Endothelial cell of umbilical vein (primary cell): ENCODE measurements around the gene NTRK1. TPM values are rescaled to one million over a fixed set of nuclear protein-coding genes. Genes with fewer than 3 reads are reported as not detected.

Experiments
- BruUV-seq: library from RNA; stranded (reverse); fragments of 400-500 nt; replicated peaks from 2 replicates; lab custom pipeline; 2021; lab: Mats Ljungman, UMichigan
- CTCF ChIA-PET: fragments of 300-600, 350-600 bp; sonication (Branson Sonifier 250); formaldehyde crosslinking; loops from one replicate; lab custom pipeline; 2021; ENCODE audit warnings: antibody characterized with exemption, inconsistent platforms; lab: Charles Lee
- POLR2A ChIA-PET: fragments of 300-600, 350-600 bp; sonication (Branson Sonifier 250); formaldehyde crosslinking; loops from one replicate; lab custom pipeline; 2021; ENCODE audit warnings: antibody characterized with exemption, inconsistent platforms; lab: Charles Lee
- DNase-seq: peaks from one replicate; pipeline ENCODE4 v3.0.0-alpha.2; 2011; ENCODE audit warnings: low read depth, low spot score
- FAIRE-seq: peaks from 2 replicates; lab custom pipeline; 2011; peaks lifted over from hg19 to GRCh38; lab: Jason Lieb, UNC
- H2AFZ ChIP-seq: 2 replicates; pipeline ENCODE4 v1.6.0; 2012; ENCODE audit warnings: low read depth, low read length, control low read depth, inconsistent platforms
- H3K27ac ChIP-seq: 2 replicates; pipeline ENCODE4 v1.5.1; 2011; ENCODE audit warnings: low read depth, mild to moderate bottlenecking, control low read depth, low read length, moderate library complexity; ENCODE audit not compliant: insufficient read depth
- H3K27me3 ChIP-seq, 2 experiments: 2 replicates each; pipeline versions ENCODE4 v1.6.0 to v1.6.1; 2011; ENCODE audit warnings: low read length in 2 of 2, mixed read lengths in 1 of 2; ENCODE audit not compliant: control insufficient read depth in 2 of 2, insufficient read depth in 2 of 2
- H3K36me3 ChIP-seq, 2 experiments: 2 replicates in 1 of 2; 3 replicates in 1 of 2; pipeline ENCODE4 v1.5.1; 2011; ENCODE audit warnings: low read length in 2 of 2, mild to moderate bottlenecking in 1 of 2, moderate library complexity in 1 of 2; ENCODE audit not compliant: control insufficient read depth in 2 of 2, insufficient read depth in 2 of 2; ENCODE audit errors: extremely low read depth in 1 of 2
- H3K4me1 ChIP-seq: 3 replicates; pipeline ENCODE4 v1.5.1; 2011; ENCODE audit warnings: mild to moderate bottlenecking, low read length; ENCODE audit not compliant: control insufficient read depth, insufficient read depth; ENCODE audit errors: extremely low read depth
- H3K4me2 ChIP-seq: 2 replicates; pipeline ENCODE4 v1.6.1; 2011; ENCODE audit warnings: low read length, control low read depth, mixed read lengths; ENCODE audit not compliant: insufficient read depth
- H3K4me3 ChIP-seq, 3 experiments: fragments of 200-600 bp in 1 of 3; sonication (generic), shearing (Covaris generic) in 1 of 3; replicated peaks in 1 of 3; 2 replicates each; pipeline ENCODE4 v1.5.1; 2011 to 2016; ENCODE audit warnings: control low read depth in 3 of 3, low read length in 3 of 3, mild to moderate bottlenecking in 2 of 3, inconsistent platforms in 1 of 3, low read depth in 1 of 3, moderate library complexity in 1 of 3; ENCODE audit not compliant: insufficient read depth in 1 of 3
- H3K79me2 ChIP-seq: 2 replicates; pipeline ENCODE4 v1.6.0; 2012; ENCODE audit warnings: low read length, inconsistent platforms; ENCODE audit not compliant: control insufficient read depth, insufficient read depth
- H3K9ac ChIP-seq: replicated peaks from 2 replicates; pipeline ENCODE3; 2011; ENCODE audit warnings: low read length, control low read depth; ENCODE audit not compliant: insufficient read depth; ENCODE audit errors: extremely low read depth
- H3K9me1 ChIP-seq: replicated peaks from 3 replicates; pipeline ENCODE4 v1.6.0; 2011; ENCODE audit warnings: mild to moderate bottlenecking, low read length; ENCODE audit not compliant: control insufficient read depth, insufficient read depth; ENCODE audit errors: extremely low read depth
- H3K9me3 ChIP-seq: replicated peaks from 2 replicates; pipeline ENCODE4 v1.5.1; 2012; ENCODE audit warnings: low read length, inconsistent platforms; ENCODE audit not compliant: control insufficient read depth, insufficient read depth
- H4K20me1 ChIP-seq: replicated peaks from 2 replicates; pipeline ENCODE3; 2011; ENCODE audit warnings: mild to moderate bottlenecking, low read length; ENCODE audit not compliant: control insufficient read depth, insufficient read depth; ENCODE audit errors: extremely low read depth
- CTCF ChIP-seq, 2 donors: IDR thresholded peaks; 1 replicate in 1 of 2; 2 replicates in 1 of 2; pipeline ENCODE4 v1.5.1; 2011; ENCODE audit warnings: low read length in 2 of 2, mild to moderate bottlenecking in 2 of 2, moderate library complexity in 2 of 2, control low read depth in 1 of 2, inconsistent platforms in 1 of 2, low read depth in 1 of 2; ENCODE audit not compliant: insufficient read depth in 1 of 2; ENCODE audit errors: extremely low read depth in 1 of 2
- EZH2 ChIP-seq: IDR thresholded peaks from 2 replicates; pipeline ENCODE4 v1.6.1; 2012; ENCODE audit warnings: borderline replicate concordance, low read depth, mild to moderate bottlenecking, moderate library complexity, low read length, inconsistent platforms; ENCODE audit not compliant: severe bottlenecking
- FOS ChIP-seq: IDR thresholded peaks from 2 replicates; pipeline ENCODE4 v1.6.1; 2011; ENCODE audit warnings: mild to moderate bottlenecking, low read length, moderate library complexity, borderline replicate concordance; ENCODE audit not compliant: insufficient read depth
- GATA2 ChIP-seq: IDR thresholded peaks from 2 replicates; pipeline ENCODE4 v1.7.0; 2011; ENCODE audit warnings: low read depth, mild to moderate bottlenecking, moderate library complexity, mixed read lengths, low read length; ENCODE audit not compliant: insufficient read length, insufficient read depth
- JUN ChIP-seq: IDR thresholded peaks from 2 replicates; pipeline ENCODE4 v1.6.1; 2011; ENCODE audit warnings: borderline replicate concordance, low read depth; ENCODE audit not compliant: insufficient read length, insufficient read depth
- MAX ChIP-seq: IDR thresholded peaks from 2 replicates; pipeline ENCODE4 v1.6.1; 2011; ENCODE audit not compliant: insufficient read depth, insufficient read length
- MYC ChIP-seq: IDR thresholded peaks from one replicate; pipeline ENCODE4 v1.6.1; 2011; ENCODE audit warnings: mild to moderate bottlenecking, low read depth, low read length
- POLR2A ChIP-seq: IDR thresholded peaks from 2 replicates; pipeline ENCODE4 v1.6.1; 2012; ENCODE audit warnings: low read depth, mild to moderate bottlenecking, control low read depth, low read length
- POLR2AphosphoS5 ChIP-seq: IDR thresholded peaks from 2 replicates; pipeline ENCODE4 v1.6.1; 2012; ENCODE audit warnings: low read depth, mild to moderate bottlenecking, control low read depth, low read length, moderate library complexity; ENCODE audit not compliant: insufficient read depth
- dilution Hi-C: fragments of 300-500 bp; cut with MboI; formaldehyde crosslinking; loops from one replicate; pipeline ENCODE4 v1.15.0; 2019; ENCODE audit warnings: low sequenced_read_pairs; ENCODE audit not compliant: extremely low pct_ligation_motif_present
- intact Hi-C: fragments of 100-400 bp; cut with micrococcal nuclease; formaldehyde crosslinking; loops from one replicate; pipeline ENCODE4 v1.10.0; 2022
- polyA plus RNA-seq, 4 experiments: library from polyadenylated mRNA; depleted of rRNA in 3 of 4; stranded (reverse) in 3 of 4; unstranded in 1 of 4; fragments of >200 nt; gene quantifications; 2 replicates each; pipeline versions ENCODE4 v1.2.1 to v1.2.3, GENCODE V29; 2011 to 2012; ENCODE audit warnings: missing spikeins in 1 of 4
- total RNA-seq: library from RNA; stranded (reverse); gene quantifications from 2 replicates; pipeline ENCODE4 v1.2.3, GENCODE V29; 2021

NTRK1 gene
- total and polyA plus RNA-seq, 2 donors (not counting 3 experiments of a cell fraction or from before 2014, with no cell fraction given), result 0.07 TPM; not detected in 1

- Histone ChIP-seq H3K4me2 (no peak overlapping the region), H3K4me1 (peaks cover 89% of the 10 kb centered on the region), H3K9ac (no peak overlapping the region), H4K20me1 (no peaks in the 10 kb centered on the region), H3K9me3 (no peaks in the 10 kb centered on the region), H3K9me1 (no peaks in the 10 kb centered on the region), H3K79me2 (peaks cover 92% of the 10 kb centered on the region), H3K36me3 (peaks cover 7 to 16% of the 10 kb centered on the region in 2 experiments), H2AFZ (no peak overlapping the region), H3K4me3 (no peak overlapping the region), H3K27me3 (no peaks in the 10 kb centered on the region), H3K27ac (peak overlapping the region; percentile 95)
- FAIRE-seq (no peak), DNase-seq (no peak)
- dilution Hi-C loops (no loop called here), intact Hi-C loops (no loop called here)
- CTCF ChIA-PET, result interaction anchor here (1.0 to 2.0 kb wide), 8 partner anchors 9 to 174 kb away, joined by 3 to 8 read pairs (median 5); partner anchors contain the start of gene METTL25B
- TF ChIP-seq CTCF (IDR thresholded peaks at IDR 0.05; ENCODE audit: extremely low read depth in 1 of 2, insufficient read depth in 1 of 2, low read depth in 1 of 2, low read length in 2 of 2), result no peak
- no peak for TF ChIP-seq MAX
- TF ChIP-seq POLR2A, result no peak
- no peak for TF ChIP-seq JUN
- TF ChIP-seq POLR2AphosphoS5, result no peak
- no peak for TF ChIP-seq FOS
- no peak for TF ChIP-seq EZH2
- TF ChIP-seq MYC, result no peak
- no peak for TF ChIP-seq GATA2
- POLR2A ChIA-PET, result no interaction called here
- BruUV-seq, result no TSS peak
Measured at GRCh38 chr1:156901590-156901900, 40.9 kb downstream of the NTRK1 start.
